Activated T-cell treated with anti-CD3 and anti-CD28 coated beads, Interleukin-2, amount 50 U/mL, for 24 hours (primary cell): ENCODE results near the gene BIRC5.

Source experiments
- DNase-seq: peaks from one replicate; pipeline ENCODE4 v3.0.0-alpha.2; 2020
- H3K27ac Mint-ChIP-seq: 2 replicates; pipeline ENCODE4 v1.8.0; 2020; ENCODE audit warnings: mild to moderate bottlenecking, mixed read lengths
- H3K27me3 Mint-ChIP-seq: 2 replicates; pipeline ENCODE4 v1.8.0; 2020; ENCODE audit warnings: mixed read lengths
- H3K36me3 Mint-ChIP-seq: 2 replicates; pipeline ENCODE4 v1.8.0; 2020; ENCODE audit warnings: low read depth, mixed read lengths
- H3K4me1 Mint-ChIP-seq: 2 replicates; pipeline ENCODE4 v1.8.0; 2020; ENCODE audit warnings: low read depth, mixed read lengths
- H3K4me3 Mint-ChIP-seq: 2 replicates; pipeline ENCODE4 v1.8.0; 2020; ENCODE audit warnings: mild to moderate bottlenecking, moderate library complexity, mixed read lengths
- H3K9me3 Mint-ChIP-seq: 2 replicates; pipeline ENCODE4 v1.8.0; 2020; ENCODE audit warnings: mixed read lengths

BIRC5 gene

GRCh38 chr17:78175643-78175981, 38.4 kb upstream of the BIRC5 start:
- no peak for DNase-seq
- Mint-ChIP-seq H3K27me3 (no peaks in the 10 kb centered on the region), H3K36me3 (peaks cover 89% of the 10 kb centered on the region), H3K9me3 (no peaks in the 10 kb centered on the region), H3K27ac (peak overlapping the region; percentile 59), H3K4me1 (peaks cover 65% of the 10 kb centered on the region), H3K4me3 (no peak overlapping the region)

- peaks cover 89% of the 10 kb centered on the region for H3K36me3 Mint-ChIP-seq
- DNase-seq, result peak; percentile 86
- H3K27ac Mint-ChIP-seq, result no peak overlapping the region
- H3K4me1 Mint-ChIP-seq, result peaks cover 57% of the 10 kb centered on the region
- H3K9me3 Mint-ChIP-seq, result no peaks in the 10 kb centered on the region
- H3K27me3 Mint-ChIP-seq, result no peaks in the 10 kb centered on the region
- no peak overlapping the region for H3K4me3 Mint-ChIP-seq
These were observed 37.5 kb upstream of the BIRC5 start for GRCh38 chr17:78176548-78177025.

- no peaks in the 10 kb centered on the region for H3K9me3 Mint-ChIP-seq
- no peak overlapping the region for H3K4me3 Mint-ChIP-seq
- peaks cover 89% of the 10 kb centered on the region for H3K36me3 Mint-ChIP-seq
- no peak overlapping the region for H3K27ac Mint-ChIP-seq
- H3K4me1 Mint-ChIP-seq, result peaks cover 36% of the 10 kb centered on the region
- no peak for DNase-seq
- no peaks in the 10 kb centered on the region for H3K27me3 Mint-ChIP-seq
These were observed 34.7 kb upstream of the BIRC5 start for GRCh38 chr17:78179372-78179771.

GRCh38 chr17:78180083-78180482, 34.0 kb upstream of the BIRC5 start:
- Mint-ChIP-seq H3K4me3 (no peak overlapping the region), H3K4me1 (peaks cover 41% of the 10 kb centered on the region), H3K27me3 (no peaks in the 10 kb centered on the region), H3K36me3 (peaks cover 88% of the 10 kb centered on the region), H3K27ac (no peak overlapping the region), H3K9me3 (no peaks in the 10 kb centered on the region)
- DNase-seq, result no peak

- Mint-ChIP-seq H3K36me3 (peaks cover 86% of the 10 kb centered on the region), H3K27ac (peak overlapping the region; percentile 35), H3K4me3 (no peak overlapping the region), H3K27me3 (no peaks in the 10 kb centered on the region), H3K9me3 (no peaks in the 10 kb centered on the region), H3K4me1 (peaks cover 41% of the 10 kb centered on the region)
- no peak for DNase-seq
These were observed 33.5 kb upstream of the BIRC5 start for GRCh38 chr17:78180508-78180907.

DNA sequence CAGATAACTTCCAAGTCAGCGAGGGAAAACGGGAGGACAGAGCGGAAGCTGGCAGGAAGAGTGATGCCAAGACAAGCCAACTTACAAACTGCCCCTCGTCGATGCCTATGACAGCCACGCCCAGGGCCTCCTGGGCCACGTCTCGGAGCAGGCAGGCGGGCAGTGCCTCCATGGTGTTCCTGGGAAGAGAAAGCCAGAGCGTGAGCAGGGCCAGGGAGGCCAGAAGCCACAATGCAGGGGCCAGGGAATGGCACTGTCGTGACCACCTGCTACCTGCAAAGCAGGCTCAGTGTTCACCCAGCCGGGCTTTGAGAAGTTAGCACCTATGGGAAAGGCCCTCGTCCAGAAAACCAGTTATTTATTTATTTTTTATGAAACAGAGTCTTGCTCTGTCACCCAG, 31.5 kb upstream of the BIRC5 start:
- Mint-ChIP-seq H3K36me3 (peaks cover 81% of the 10 kb centered on the region), H3K4me1 (peaks cover 30% of the 10 kb centered on the region)

GRCh38 chr17:78183916-78184315, 30.1 kb upstream of the BIRC5 start:
- Mint-ChIP-seq H3K27me3 (no peaks in the 10 kb centered on the region), H3K4me3 (peak overlapping the region; percentile 21), H3K4me1 (peaks cover 36% of the 10 kb centered on the region), H3K36me3 (peaks cover 74% of the 10 kb centered on the region), H3K27ac (no peak overlapping the region), H3K9me3 (no peaks in the 10 kb centered on the region)
- no peak for DNase-seq

More for the DNA sequence above, 31.5 kb upstream of the BIRC5 start:
- Mint-ChIP-seq H3K4me3 (no peak overlapping the region), H3K27ac (peak overlapping the region; percentile 44), H3K9me3 (no peaks in the 10 kb centered on the region), H3K27me3 (no peaks in the 10 kb centered on the region)
- no peak for DNase-seq

DNA sequence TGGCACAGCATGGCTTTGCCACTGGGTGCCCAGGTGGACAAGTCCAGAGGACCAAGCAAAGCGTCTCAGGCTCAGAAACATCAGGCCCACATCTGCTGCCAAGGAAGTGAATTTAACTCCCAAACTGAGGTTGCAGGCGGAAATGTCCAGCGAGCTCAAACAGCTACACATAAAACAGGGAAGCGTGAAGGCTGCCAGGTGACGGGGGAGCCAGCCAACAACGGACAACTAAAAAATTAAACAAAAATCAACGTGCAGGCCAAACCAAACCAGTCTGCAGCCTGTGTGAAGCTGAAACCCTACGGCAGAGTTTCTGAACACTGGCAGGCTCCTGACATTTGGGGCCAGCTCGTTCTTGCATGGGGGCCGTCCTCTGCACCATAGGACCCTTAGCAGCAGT, 29.7 kb upstream of the BIRC5 start:
- no peaks in the 10 kb centered on the region for H3K9me3 Mint-ChIP-seq
- H3K36me3 Mint-ChIP-seq, result peaks cover 70% of the 10 kb centered on the region
- DNase-seq, result no peak
- no peak overlapping the region for H3K4me3 Mint-ChIP-seq
- no peaks in the 10 kb centered on the region for H3K27me3 Mint-ChIP-seq
- H3K27ac Mint-ChIP-seq, result no peak overlapping the region
- H3K4me1 Mint-ChIP-seq, result peaks cover 36% of the 10 kb centered on the region

DNA sequence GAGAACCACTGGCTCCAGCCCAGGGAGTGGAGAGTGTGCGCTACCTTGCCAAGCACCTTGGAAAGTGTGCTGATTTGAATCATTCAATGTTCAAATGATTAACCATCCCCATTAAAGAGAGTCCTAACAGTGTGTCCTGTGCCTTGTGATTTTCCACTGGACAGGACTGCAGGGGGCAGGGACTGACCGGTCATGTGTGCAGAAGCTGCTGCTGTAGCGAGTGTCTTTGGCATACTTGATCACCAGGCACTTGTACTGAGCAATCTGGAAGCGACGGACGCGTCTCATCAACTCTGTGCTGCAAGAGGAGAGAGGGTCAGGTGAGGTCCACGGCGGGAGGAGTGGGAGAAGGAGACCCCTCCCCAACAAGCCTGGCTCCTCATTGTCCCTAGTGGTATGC, 29.2 kb upstream of the BIRC5 start:
- Mint-ChIP-seq H3K36me3 (peaks cover 65% of the 10 kb centered on the region), H3K4me3 (peak overlapping the region; percentile 90), H3K9me3 (no peaks in the 10 kb centered on the region), H3K27me3 (no peaks in the 10 kb centered on the region), H3K4me1 (peaks cover 36% of the 10 kb centered on the region), H3K27ac (no peak overlapping the region)
- DNase-seq, result no peak

GRCh38 chr17:78185981-78186691, 27.9 kb upstream of the BIRC5 start:
- Mint-ChIP-seq H3K4me1 (peaks cover 31% of the 10 kb centered on the region), H3K27ac (peak overlapping the region; percentile 92), H3K4me3 (peak overlapping the region; percentile 90), H3K9me3 (no peaks in the 10 kb centered on the region), H3K27me3 (no peaks in the 10 kb centered on the region), H3K36me3 (peaks cover 61% of the 10 kb centered on the region)
- DNase-seq, result peak; percentile 42

GRCh38 chr17:78186692-78187595, 27.1 kb upstream of the BIRC5 start, which contains the start of the genes AFMID and TK1:
AFMID (plus strand) TSS chr17:78187362; CDS start chr17:78187371, 9 bp downstream.
TK1 (minus strand) TSS chr17:78187052; CDS start chr17:78186994, 58 bp downstream.
- Mint-ChIP-seq H3K4me3 (peak within 1 kb of the TSS; percentile 90), H3K27ac (peak within 1 kb of the TSS; percentile 92), H3K9me3 (no peaks in the 10 kb centered on the region), H3K27me3 (no peaks in the 10 kb centered on the region), H3K4me1 (peaks cover 31% of the 10 kb centered on the region), H3K36me3 (peaks cover 59% of the 10 kb centered on the region)
- DNase-seq, result peak; percentile 95

DNA sequence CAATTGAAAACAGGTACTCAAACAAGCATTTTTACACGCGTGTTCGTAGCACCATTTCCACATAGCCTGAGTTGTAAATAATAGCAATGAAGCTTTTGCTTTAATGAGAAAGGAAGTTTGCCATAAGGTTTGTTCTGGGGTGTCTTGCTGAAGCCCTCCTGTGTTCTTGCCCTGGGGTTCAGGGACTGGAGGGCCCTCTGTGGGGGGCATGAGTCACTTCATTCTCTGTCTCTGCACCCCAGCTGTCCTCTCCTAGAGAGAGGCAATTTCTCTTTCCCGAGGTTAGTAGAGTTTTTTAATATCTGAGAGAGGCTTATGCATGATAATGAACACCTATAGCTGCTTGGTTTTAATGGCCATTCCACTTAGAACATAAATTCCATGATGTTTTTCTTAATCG, 17.3 kb upstream of the BIRC5 start:
- H3K27me3 Mint-ChIP-seq, result no peaks in the 10 kb centered on the region
- peaks cover 3% of the 10 kb centered on the region for H3K4me1 Mint-ChIP-seq
- DNase-seq, result no peak
- H3K36me3 Mint-ChIP-seq, result peaks cover 48% of the 10 kb centered on the region
- no peak overlapping the region for H3K27ac Mint-ChIP-seq
- H3K9me3 Mint-ChIP-seq, result no peaks in the 10 kb centered on the region
- no peak overlapping the region for H3K4me3 Mint-ChIP-seq

DNA sequence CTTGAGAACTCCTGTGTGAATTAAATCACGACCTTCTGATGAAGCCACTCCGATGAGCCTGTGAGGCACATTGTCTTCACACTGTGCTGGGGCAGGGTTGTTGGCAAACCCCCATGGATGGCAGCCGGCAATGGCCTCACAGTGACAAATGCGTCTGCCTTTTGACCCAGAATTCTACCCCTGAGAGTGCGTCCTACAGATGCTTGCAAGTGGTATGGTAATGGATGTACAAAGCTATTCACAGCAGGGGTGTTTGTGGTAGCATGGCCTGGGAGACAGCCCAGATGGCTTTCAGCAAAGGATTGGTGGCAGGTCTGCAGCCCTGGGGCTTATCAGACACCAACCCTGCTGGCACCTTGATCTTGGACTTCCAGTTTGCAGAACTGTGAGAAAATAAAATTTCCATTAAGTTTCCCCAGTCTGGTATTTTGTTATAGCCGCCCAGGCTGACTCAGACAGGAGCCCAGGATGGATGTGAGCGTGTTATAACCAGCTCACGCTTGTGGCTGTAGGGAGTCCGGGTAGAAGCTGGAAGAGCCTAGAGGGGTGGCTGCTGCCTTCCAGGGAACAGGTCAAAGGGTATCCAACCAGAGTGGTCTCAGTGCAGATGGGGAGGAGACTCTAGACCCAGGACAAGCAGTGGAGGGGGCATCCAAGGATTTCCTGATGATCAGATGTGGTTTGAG, 16.8 kb upstream of the BIRC5 start:
- DNase-seq, result no peak
- Mint-ChIP-seq H3K27me3 (no peaks in the 10 kb centered on the region), H3K27ac (no peak overlapping the region), H3K9me3 (no peaks in the 10 kb centered on the region), H3K4me1 (peaks cover 3% of the 10 kb centered on the region), H3K36me3 (peaks cover 46% of the 10 kb centered on the region), H3K4me3 (no peak overlapping the region)

- no peaks in the 10 kb centered on the region for H3K27me3 Mint-ChIP-seq
These were observed 13.6 kb upstream of the BIRC5 start for GRCh38 chr17:78200451-78200850.

More at GRCh38 chr17:78200451-78200850, 13.6 kb upstream of the BIRC5 start:
- no peak overlapping the region for H3K4me3 Mint-ChIP-seq
- no peak overlapping the region for H3K27ac Mint-ChIP-seq
- peaks cover 30% of the 10 kb centered on the region for H3K36me3 Mint-ChIP-seq
- no peak for DNase-seq
- no peaks in the 10 kb centered on the region for H3K9me3 Mint-ChIP-seq
- H3K4me1 Mint-ChIP-seq, result peaks cover 3% of the 10 kb centered on the region
